ENCODE measurements around the gene SLC27A5.
A peak's percentile ranks its signal among the peaks of the same experiment; 100 is the strongest.

Gene SLC27A5

GRCh38 chr19:58558623-58559274, 47.0 kb upstream of the SLC27A5 start (continued):
- TF ChIP-seq ZNF292 (tag by site-specific recombination; IDR thresholded peaks at IDR 0.05; ENCODE audit: borderline replicate concordance, low read depth) (no peak), ZNF658 (tag by site-specific recombination; IDR thresholded peaks at IDR 0.05) (no peak), ZBTB48 (tag by site-specific recombination; IDR thresholded peaks at IDR 0.05) (no peak)

DNA sequence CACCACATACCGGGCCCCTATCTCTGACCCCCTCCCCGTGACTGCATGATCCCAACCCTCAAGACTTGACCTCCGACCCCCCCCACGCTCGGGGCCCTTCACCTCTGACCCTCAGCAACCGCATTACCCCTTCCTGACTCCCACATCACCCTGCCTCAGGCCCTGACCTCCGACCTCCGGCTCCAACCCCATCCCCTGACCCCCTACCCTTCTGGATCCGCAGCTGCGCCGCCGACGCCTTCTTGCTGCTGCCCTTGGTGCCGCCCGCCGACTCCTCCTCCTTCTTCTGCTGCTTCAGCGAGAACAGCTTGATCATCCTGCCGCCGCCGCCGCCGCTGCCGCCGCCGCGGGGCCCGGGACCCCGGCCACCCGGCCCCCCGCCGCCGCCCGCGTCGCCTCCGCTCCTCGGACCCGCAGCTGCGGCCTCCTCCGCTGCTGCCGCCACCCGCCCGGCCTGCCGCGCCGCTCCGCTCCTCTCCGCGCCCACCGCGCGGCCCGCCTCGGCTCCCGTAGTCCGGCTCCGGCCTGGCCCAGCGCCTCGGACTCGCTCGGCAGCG, 46.4 kb upstream of the SLC27A5 start, which contains the start of gene UBE2M:
Gene UBE2M, minus strand, starts transcription at position 546 of the 557 bp plus-strand sequence. Its CDS starts 230 bp downstream, at position 316.
- ChIA-PET POLR2A (interaction anchor here (1.2 to 4.0 kb wide), 4 partner anchors 9 to 38 kb away, joined by 3 to 62 read pairs (median 20); partner anchors contain the start of genes TRIM28 and ZBTB45), CTCF (interaction anchor here (1.1 to 1.2 kb wide), 2 partner anchors 14 to 38 kb away, joined by 3 read pairs; partner anchors contain the start of gene ZBTB45)
- H3K4me1 ChIP-seq (ENCODE audit: control insufficient read depth, insufficient read depth, low read length), result peaks cover 17% of the 10 kb centered on the region
- H3K36me3 ChIP-seq (ENCODE audit: control insufficient read depth in 2 of 2, insufficient read depth in 1 of 2, low read length in 2 of 2), result peaks cover 13 to 51% of the 10 kb centered on the region in 2 experiments
- no peaks in the 10 kb centered on the region for H3K9me3 ChIP-seq (ENCODE audit: control insufficient read depth, insufficient read depth, low read depth, low read length)
- H3K4me3 ChIP-seq (ENCODE audit: low read depth, low read length), result peak within 1 kb of the TSS; percentile 89
- H3K27ac ChIP-seq (ENCODE audit: extremely low read depth, low read depth, low read length), result peak within 1 kb of the TSS; percentile 99
- TF ChIP-seq ZNF658 (tag by site-specific recombination; IDR thresholded peaks at IDR 0.05) (no peak), ZNF777 (tag by site-specific recombination; IDR thresholded peaks at IDR 0.05; ENCODE audit: borderline replicate concordance) (no peak), MYNN (tag by site-specific recombination; IDR thresholded peaks at IDR 0.05; ENCODE audit: borderline replicate concordance) (no peak), KLF9 (tag by site-specific recombination; IDR thresholded peaks at IDR 0.05; ENCODE audit: low read depth) (peak; percentile 27; the same call in 1 of the 2 replicates), ZFHX2 (tag by site-specific recombination; conservative IDR thresholded peaks at IDR 0.05) (peak; percentile 46), AEBP2 (tag by site-specific recombination; IDR thresholded peaks at IDR 0.05; ENCODE audit: borderline replicate concordance) (no peak), ZNF518A (tag by site-specific recombination; conservative IDR thresholded peaks at IDR 0.05; ENCODE audit: low read depth) (no peak), ZNF223 (tag by site-specific recombination; IDR thresholded peaks at IDR 0.05) (no peak), ZNF138 (tag by site-specific recombination; IDR thresholded peaks at IDR 0.05; ENCODE audit: borderline replicate concordance) (0 out of 2 replicates have a peak, but pooled peaks have one; percentile 19), ZSCAN16 (tag by site-specific recombination; IDR thresholded peaks at IDR 0.05) (peak; percentile 38; the same call in 1 of the 2 replicates), ZNF112 (tag by site-specific recombination; IDR thresholded peaks at IDR 0.05) (no peak), ZNF629 (tag by site-specific recombination; IDR thresholded peaks at IDR 0.05) (no peak), BCL6B (tag by site-specific recombination; IDR thresholded peaks at IDR 0.05) (no peak)
- TF ChIP-seq, protein P1, sequence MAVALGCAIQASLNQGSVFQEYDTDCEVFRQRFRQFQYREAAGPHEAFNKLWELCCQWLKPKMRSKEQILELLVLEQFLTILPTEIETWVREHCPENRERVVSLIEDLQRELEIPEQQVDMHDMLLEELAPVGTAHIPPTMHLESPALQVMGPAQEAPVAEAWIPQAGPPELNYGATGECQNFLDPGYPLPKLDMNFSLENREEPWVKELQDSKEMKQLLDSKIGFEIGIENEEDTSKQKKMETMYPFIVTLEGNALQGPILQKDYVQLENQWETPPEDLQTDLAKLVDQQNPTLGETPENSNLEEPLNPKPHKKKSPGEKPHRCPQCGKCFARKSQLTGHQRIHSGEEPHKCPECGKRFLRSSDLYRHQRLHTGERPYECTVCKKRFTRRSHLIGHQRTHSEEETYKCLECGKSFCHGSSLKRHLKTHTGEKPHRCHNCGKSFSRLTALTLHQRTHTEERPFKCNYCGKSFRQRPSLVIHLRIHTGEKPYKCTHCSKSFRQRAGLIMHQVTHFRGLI (tag by site-specific recombination; IDR thresholded peaks at IDR 0.05), result no peak
- TF ChIP-seq, protein P2, sequence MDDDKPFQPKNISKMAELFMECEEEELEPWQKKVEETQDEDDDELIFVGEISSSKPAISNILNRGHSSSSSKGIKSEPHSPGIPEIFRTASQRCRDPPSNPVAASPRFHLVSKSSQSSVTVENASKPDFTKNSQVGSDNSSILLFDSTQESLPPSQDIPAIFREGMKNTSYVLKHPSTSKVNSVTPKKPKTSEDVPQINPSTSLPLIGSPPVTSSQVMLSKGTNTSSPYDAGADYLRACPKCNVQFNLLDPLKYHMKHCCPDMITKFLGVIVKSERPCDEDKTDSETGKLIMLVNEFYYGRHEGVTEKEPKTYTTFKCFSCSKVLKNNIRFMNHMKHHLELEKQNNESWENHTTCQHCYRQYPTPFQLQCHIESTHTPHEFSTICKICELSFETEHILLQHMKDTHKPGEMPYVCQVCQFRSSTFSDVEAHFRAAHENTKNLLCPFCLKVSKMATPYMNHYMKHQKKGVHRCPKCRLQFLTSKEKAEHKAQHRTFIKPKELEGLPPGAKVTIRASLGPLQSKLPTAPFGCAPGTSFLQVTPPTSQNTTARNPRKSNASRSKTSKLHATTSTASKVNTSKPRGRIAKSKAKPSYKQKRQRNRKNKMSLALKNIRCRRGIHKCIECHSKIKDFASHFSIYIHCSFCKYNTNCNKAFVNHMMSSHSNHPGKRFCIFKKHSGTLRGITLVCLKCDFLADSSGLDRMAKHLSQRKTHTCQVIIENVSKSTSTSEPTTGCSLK (tag by site-specific recombination; IDR thresholded peaks at IDR 0.05), result no peak
- TF ChIP-seq, protein P3, sequence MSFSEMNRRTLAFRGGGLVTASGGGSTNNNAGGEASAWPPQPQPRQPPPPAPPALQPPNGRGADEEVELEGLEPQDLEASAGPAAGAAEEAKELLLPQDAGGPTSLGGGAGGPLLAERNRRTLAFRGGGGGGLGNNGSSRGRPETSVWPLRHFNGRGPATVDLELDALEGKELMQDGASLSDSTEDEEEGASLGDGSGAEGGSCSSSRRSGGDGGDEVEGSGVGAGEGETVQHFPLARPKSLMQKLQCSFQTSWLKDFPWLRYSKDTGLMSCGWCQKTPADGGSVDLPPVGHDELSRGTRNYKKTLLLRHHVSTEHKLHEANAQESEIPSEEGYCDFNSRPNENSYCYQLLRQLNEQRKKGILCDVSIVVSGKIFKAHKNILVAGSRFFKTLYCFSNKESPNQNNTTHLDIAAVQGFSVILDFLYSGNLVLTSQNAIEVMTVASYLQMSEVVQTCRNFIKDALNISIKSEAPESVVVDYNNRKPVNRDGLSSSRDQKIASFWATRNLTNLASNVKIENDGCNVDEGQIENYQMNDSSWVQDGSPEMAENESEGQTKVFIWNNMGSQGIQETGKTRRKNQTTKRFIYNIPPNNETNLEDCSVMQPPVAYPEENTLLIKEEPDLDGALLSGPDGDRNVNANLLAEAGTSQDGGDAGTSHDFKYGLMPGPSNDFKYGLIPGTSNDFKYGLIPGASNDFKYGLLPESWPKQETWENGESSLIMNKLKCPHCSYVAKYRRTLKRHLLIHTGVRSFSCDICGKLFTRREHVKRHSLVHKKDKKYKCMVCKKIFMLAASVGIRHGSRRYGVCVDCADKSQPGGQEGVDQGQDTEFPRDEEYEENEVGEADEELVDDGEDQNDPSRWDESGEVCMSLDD (tag by site-specific recombination; IDR thresholded peaks at IDR 0.05), result peak; percentile 82
